Breast epithelium (tissue), 4 donors: ENCODE measurements around the gene TTLL13. TPM values are rescaled to one million over a fixed set of nuclear protein-coding genes. Genes with fewer than 3 reads are reported as not detected.

Source experiments
- DNase-seq, 2 donors: peaks; one replicate each; pipeline ENCODE4 v3.0.0-alpha.2; 2019; ENCODE audit warnings: low spot score in 2 of 2
- H3K27ac ChIP-seq, 2 donors: fragments of 200-600 bp; sonication (generic) in 1 of 2; one replicate each; pipeline ENCODE4 v1.5.1; 2016 to 2019; ENCODE audit warnings: mild to moderate bottlenecking in 1 of 2
- H3K27me3 ChIP-seq, 2 donors: fragments of 200-600 bp; sonication (generic) in 1 of 2; one replicate each; pipeline versions ENCODE4 v1.5.1 to v1.6.0; 2017 to 2019; ENCODE audit warnings: control low read depth in 1 of 2, mild to moderate bottlenecking in 1 of 2
- H3K36me3 ChIP-seq: fragments of 200-600 bp; one replicate; pipeline ENCODE4 v1.5.1; 2019
- H3K4me1 ChIP-seq, 2 donors: fragments of 200-600 bp; sonication (generic); one replicate each; pipeline ENCODE4 v1.5.1; 2016 to 2019; ENCODE audit warnings: control low read depth in 1 of 2
- H3K4me3 ChIP-seq, 3 donors: fragments of 200-600 bp; sonication (generic); 1 replicate in 2 of 3; 2 replicates in 1 of 3; pipeline ENCODE4 v1.5.1; 2016 to 2019; ENCODE audit warnings: mild to moderate bottlenecking in 3 of 3, moderate library complexity in 2 of 3
- H3K9me3 ChIP-seq, 2 donors: fragments of 200-600 bp; sonication (generic) in 1 of 2; one replicate each; pipeline ENCODE4 v1.5.1; 2016 to 2019; ENCODE audit warnings: control low read depth in 1 of 2
- POLR2A ChIP-seq: fragments of 450-650 bp; IDR thresholded peaks from one replicate; pipeline ENCODE4 v1.6.1; 2016; ENCODE audit warnings: antibody characterized with exemption, mild to moderate bottlenecking, moderate library complexity
- POLR2AphosphoS5 ChIP-seq, 3 donors: sonication (generic); formaldehyde crosslinking; IDR thresholded peaks; one replicate each; pipeline ENCODE4 v1.6.1; 2017; ENCODE audit warnings: antibody characterized with exemption in 3 of 3
- intact Hi-C: fragments of 100-400 bp; cut with DNase I; formaldehyde crosslinking; loops from one replicate; pipeline ENCODE4 v1.15.1; 2023; ENCODE audit warnings: low total_unique reads
- total RNA-seq, 3 donors: library from RNA; depleted of rRNA; stranded (reverse); fragments of >200 nt; gene quantifications; one replicate each; pipeline ENCODE4 v1.1.0, GENCODE V29; 2016
- TF ChIP-seq, protein P1 (sequence below), 3 donors: fragments of 450-650 bp; IDR thresholded peaks; one replicate each; pipeline ENCODE4 v1.5.1; 2016 to 2017; ENCODE audit warnings: antibody characterized with exemption in 3 of 3, mild to moderate bottlenecking in 3 of 3, moderate library complexity in 3 of 3

Gene TTLL13
- total RNA-seq, 3 donors from 2014 or later = 0.15 TPM; not detected in 2

DNA sequence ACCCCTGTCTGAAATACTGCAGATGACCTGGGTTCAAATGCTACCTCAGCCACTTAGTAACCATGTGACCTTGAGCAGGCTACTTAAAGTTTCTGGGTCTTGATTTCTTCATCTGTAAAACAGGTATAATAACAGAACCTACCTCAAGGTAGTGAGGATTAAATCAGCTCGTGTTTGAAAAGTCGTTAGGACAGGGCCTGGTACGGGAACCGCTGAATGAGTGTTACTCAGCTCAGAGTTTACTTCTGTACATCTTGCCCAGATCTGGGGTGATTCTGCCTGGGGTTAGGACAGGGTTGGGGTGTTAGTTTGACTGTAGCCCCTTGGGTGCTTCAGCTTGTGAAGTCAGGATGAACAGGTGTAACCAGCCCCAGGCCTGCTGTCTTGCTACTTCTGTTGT lies 46.4 kb upstream of the TTLL13 start:
- H3K27me3 ChIP-seq = no peaks in the 10 kb centered on the region
- intact Hi-C loops = no loop called here
- DNase-seq = no peak
- peaks cover 5 to 7% of the 10 kb centered on the region in 2 donors for H3K4me1 ChIP-seq
- TF ChIP-seq POLR2A (no peak), POLR2AphosphoS5 (IDR thresholded peaks at IDR 0.05) (no peak)
- H3K9me3 ChIP-seq = no peaks in the 10 kb centered on the region
- no peaks in the 10 kb centered on the region for H3K36me3 ChIP-seq
- H3K27ac ChIP-seq = no peak overlapping the region
- peak overlapping the region in 1 of 3 donors; percentile 81 for H3K4me3 ChIP-seq

DNA sequence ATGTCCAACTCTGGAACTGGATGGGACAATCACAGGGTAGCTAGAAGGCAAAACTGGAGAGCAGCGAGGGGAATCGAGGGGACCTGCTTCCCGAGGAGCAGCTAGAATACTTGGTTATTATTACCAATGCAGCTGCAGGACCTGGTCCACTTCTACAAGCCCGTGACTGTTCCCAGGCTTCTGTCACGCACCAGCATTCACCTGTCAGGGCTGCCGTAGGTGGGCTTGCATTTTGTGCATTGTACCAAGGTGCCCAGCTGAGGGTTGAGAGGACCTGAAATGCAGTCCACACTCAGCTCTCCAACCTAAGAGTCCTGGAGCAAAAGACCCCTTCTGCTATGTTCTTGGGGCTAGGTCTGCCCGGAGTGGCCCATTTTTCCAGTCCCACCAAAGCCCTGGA lies 45.9 kb upstream of the TTLL13 start:
- H3K27ac ChIP-seq = peak overlapping the region in 1 of 2 donors; percentile 2
- H3K27me3 ChIP-seq = no peaks in the 10 kb centered on the region
- peak overlapping the region in 1 of 3 donors; percentile 81 for H3K4me3 ChIP-seq
- intact Hi-C loops = no loop called here
- H3K4me1 ChIP-seq = peaks cover 5 to 7% of the 10 kb centered on the region in 2 donors
- DNase-seq = no peak
- TF ChIP-seq POLR2A (no peak), POLR2AphosphoS5 (IDR thresholded peaks at IDR 0.05) (no peak)
- TF ChIP-seq, protein P1, sequence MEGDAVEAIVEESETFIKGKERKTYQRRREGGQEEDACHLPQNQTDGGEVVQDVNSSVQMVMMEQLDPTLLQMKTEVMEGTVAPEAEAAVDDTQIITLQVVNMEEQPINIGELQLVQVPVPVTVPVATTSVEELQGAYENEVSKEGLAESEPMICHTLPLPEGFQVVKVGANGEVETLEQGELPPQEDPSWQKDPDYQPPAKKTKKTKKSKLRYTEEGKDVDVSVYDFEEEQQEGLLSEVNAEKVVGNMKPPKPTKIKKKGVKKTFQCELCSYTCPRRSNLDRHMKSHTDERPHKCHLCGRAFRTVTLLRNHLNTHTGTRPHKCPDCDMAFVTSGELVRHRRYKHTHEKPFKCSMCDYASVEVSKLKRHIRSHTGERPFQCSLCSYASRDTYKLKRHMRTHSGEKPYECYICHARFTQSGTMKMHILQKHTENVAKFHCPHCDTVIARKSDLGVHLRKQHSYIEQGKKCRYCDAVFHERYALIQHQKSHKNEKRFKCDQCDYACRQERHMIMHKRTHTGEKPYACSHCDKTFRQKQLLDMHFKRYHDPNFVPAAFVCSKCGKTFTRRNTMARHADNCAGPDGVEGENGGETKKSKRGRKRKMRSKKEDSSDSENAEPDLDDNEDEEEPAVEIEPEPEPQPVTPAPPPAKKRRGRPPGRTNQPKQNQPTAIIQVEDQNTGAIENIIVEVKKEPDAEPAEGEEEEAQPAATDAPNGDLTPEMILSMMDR (IDR thresholded peaks at IDR 0.05) = no peak
- no peaks in the 10 kb centered on the region for H3K9me3 ChIP-seq
- H3K36me3 ChIP-seq = no peaks in the 10 kb centered on the region

DNA sequence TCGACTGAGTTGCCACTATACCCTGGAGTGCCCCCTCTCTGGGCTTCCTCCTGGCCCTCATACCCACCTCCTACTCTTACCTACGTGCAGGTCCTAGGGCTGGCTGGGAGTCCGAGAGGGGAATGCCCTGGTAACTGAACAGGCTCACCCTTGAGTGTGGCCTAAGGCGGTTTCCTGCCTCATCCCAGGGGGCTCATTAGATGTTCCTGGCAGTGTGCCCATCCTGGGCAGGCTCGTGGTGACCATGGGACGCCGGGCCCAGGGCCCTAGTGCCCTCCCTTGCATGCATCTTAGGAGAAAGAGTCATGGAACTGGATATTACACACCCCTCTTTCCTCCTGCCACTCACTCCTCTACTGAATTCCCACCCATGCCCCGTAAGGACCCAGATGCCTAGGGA lies 45.4 kb upstream of the TTLL13 start:
- no peaks in the 10 kb centered on the region for H3K36me3 ChIP-seq
- no peaks in the 10 kb centered on the region for H3K9me3 ChIP-seq
- intact Hi-C loops = no loop called here
- peak overlapping the region in 1 of 2 donors; percentile 2 for H3K27ac ChIP-seq
- H3K4me3 ChIP-seq = no peak overlapping the region
- no peaks in the 10 kb centered on the region for H3K27me3 ChIP-seq
- TF ChIP-seq, protein P1 (IDR thresholded peaks at IDR 0.05) = no peak
- no peak for TF ChIP-seq POLR2A
- TF ChIP-seq POLR2AphosphoS5 (IDR thresholded peaks at IDR 0.05) = no peak
- peaks cover 5 to 7% of the 10 kb centered on the region in 2 donors for H3K4me1 ChIP-seq
- no peak for DNase-seq

GRCh38 chr15:90205050-90205848 lies 44.1 kb upstream of the TTLL13 start:
- TF ChIP-seq, protein P1 (IDR thresholded peaks at IDR 0.05) = no peak
- Histone ChIP-seq H3K4me3 (no peak overlapping the region), H3K4me1 (peaks cover 5 to 7% of the 10 kb centered on the region in 2 donors), H3K27ac (no peak overlapping the region), H3K9me3 (no peaks in the 10 kb centered on the region), H3K36me3 (no peaks in the 10 kb centered on the region), H3K27me3 (no peaks in the 10 kb centered on the region)
- intact Hi-C loops = no loop called here
- DNase-seq = no peak

DNA sequence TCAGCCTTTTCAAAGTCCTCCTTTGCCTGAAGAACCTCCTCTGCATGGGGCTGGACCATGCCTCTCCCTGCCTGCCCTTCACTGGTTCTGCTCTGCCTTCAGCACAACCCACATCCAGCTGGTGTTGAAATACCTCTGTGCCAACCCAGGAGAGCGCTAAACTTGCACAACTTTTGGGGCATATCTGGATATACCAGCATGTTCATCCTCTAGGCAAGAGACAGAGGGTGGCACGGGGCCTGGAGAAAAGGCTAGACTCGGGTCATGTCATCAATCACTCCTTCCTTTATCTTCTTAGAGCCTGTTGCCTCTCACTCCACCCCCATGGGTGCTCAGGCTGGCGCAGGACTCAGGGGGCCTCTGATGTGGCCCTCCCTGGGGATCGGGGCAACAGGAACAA lies 43.5 kb upstream of the TTLL13 start:
- H3K36me3 ChIP-seq = no peaks in the 10 kb centered on the region
- TF ChIP-seq, protein P1 (IDR thresholded peaks at IDR 0.05) = no peak
- TF ChIP-seq POLR2AphosphoS5 (IDR thresholded peaks at IDR 0.05) = no peak
- no peak for TF ChIP-seq POLR2A
- no peak overlapping the region for H3K4me3 ChIP-seq
- peaks cover 5 to 7% of the 10 kb centered on the region in 2 donors for H3K4me1 ChIP-seq
- H3K27me3 ChIP-seq = no peaks in the 10 kb centered on the region
- no peak for DNase-seq
- peak overlapping the region in 1 of 2 donors; percentile 8 for H3K27ac ChIP-seq
- intact Hi-C loops = no loop called here
- no peaks in the 10 kb centered on the region for H3K9me3 ChIP-seq
